Measurements from ENCODE around the gene C7orf57. TPM values are rescaled to one million over a fixed set of nuclear protein-coding genes. Genes with fewer than 3 reads are reported as not detected.
"Not testable (repeated sequence)": the region's sequence is repeated elsewhere in the genome, so short reads cannot be mapped to it uniquely, and the experiment has no call there.

C7orf57 gene
- total RNA-seq, 1 donor from 2014 or later = not detected

GRCh38 chr7:47991741-47992311 lies 43.5 kb upstream of the C7orf57 start:
- peak overlapping the region; percentile 82 for H3K27ac Mint-ChIP-seq
- H3K36me3 Mint-ChIP-seq (ENCODE audit: low read depth) = peaks cover 2% of the 10 kb centered on the region
- intact Hi-C loops (cut with micrococcal nuclease) = loop anchor here (1.0 to 2.0 kb wide), 5 partner anchors 13 to 118 kb away; partner anchors contain the start of genes C7orf57 and HUS1
- no peaks in the 10 kb centered on the region for H3K9me3 Mint-ChIP-seq
- ATAC-seq (ENCODE audit: low read depth) (peak; percentile 98), DNase-seq (peak; percentile 78)
- CTCF ChIA-PET = interaction anchor here (0.6 to 3.5 kb wide), 24 partner anchors 9 to 726 kb away, joined by 3 to 108 read pairs (median 4); no protein-coding TSS in a partner anchor
- H3K4me1 Mint-ChIP-seq = peaks cover 14% of the 10 kb centered on the region
- peak overlapping the region; percentile 97 for H3K4me3 Mint-ChIP-seq
- no peaks in the 10 kb centered on the region for H3K27me3 Mint-ChIP-seq
- peak; percentile 40 for TF ChIP-seq CTCF (IDR thresholded peaks at IDR 0.05)
- POLR2A ChIA-PET = interaction anchor here (0.6 to 1.8 kb wide), 6 partner anchors 9 to 118 kb away, joined by 3 to 11 read pairs (median 4); no protein-coding TSS in a partner anchor

DNA sequence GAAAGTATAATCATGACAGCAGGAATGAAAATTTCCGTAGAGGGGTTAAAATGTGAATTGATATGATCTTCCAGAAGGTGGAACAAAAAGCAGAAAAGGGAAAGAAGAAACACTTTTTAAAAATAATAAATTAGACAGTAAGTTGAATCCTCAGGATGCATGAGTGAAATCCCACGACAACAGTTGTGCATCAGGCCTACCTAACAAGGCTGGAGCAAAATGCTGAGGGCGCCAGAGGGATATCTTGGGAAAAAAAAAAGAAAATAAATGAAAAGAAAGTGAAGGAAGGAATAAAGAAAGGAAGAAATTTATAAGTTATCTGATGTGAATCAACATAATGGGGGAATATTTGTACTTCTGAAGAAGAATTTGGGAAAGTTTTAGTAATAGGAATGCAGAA lies 42.9 kb upstream of the C7orf57 start:
- no peaks in the 10 kb centered on the region for H3K27me3 Mint-ChIP-seq
- ATAC-seq (ENCODE audit: low read depth) = no peak
- no peak for TF ChIP-seq CTCF (IDR thresholded peaks at IDR 0.05)
- peak overlapping the region; percentile 97 for H3K4me3 Mint-ChIP-seq
- DNase-seq = no peak
- H3K9me3 Mint-ChIP-seq = no peaks in the 10 kb centered on the region
- peaks cover 14% of the 10 kb centered on the region for H3K4me1 Mint-ChIP-seq
- POLR2A ChIA-PET = interaction anchor here (0.6 to 1.8 kb wide), 6 partner anchors 10 to 118 kb away, joined by 3 to 11 read pairs (median 4); no protein-coding TSS in a partner anchor
- peak overlapping the region; percentile 82 for H3K27ac Mint-ChIP-seq
- H3K36me3 Mint-ChIP-seq (ENCODE audit: low read depth) = peaks cover 2% of the 10 kb centered on the region
- intact Hi-C loops (cut with micrococcal nuclease) = loop anchor here (2.0 kb wide), 1 partner anchor 42 kb away; the partner anchor contains the start of gene C7orf57
- CTCF ChIA-PET = interaction anchor here (0.8 to 3.5 kb wide), 17 partner anchors 8 to 726 kb away, joined by 3 to 108 read pairs (median 5); no protein-coding TSS in a partner anchor

DNA sequence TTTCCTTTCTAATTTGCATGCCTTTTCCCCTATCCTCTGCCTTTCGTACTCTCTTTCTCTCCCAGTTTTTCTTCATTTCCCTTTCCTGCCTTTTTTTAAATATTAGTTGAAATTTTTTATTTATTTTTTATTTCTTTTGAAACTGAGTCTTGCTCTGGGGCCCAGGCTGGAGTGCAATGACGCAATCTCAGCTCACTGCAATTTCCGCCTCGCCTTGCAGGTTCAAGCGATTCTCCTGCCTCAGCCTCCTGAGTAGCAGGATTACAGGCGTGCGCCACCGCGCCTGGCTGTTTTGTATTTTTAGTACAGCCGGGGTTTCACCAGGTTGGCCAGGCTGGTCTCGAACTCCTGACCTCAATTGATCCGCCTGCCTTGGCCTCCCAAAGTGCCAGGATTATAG lies 35.9 kb upstream of the C7orf57 start:
- no peak for ATAC-seq (ENCODE audit: low read depth)
- TF ChIP-seq CTCF (IDR thresholded peaks at IDR 0.05) = no peak
- no peak for DNase-seq
- Mint-ChIP-seq H3K9me3 (no peaks in the 10 kb centered on the region), H3K36me3 (ENCODE audit: low read depth) (no peaks in the 10 kb centered on the region), H3K4me1 (peaks cover 6% of the 10 kb centered on the region), H3K4me3 (no peak overlapping the region), H3K27ac (no peak overlapping the region), H3K27me3 (no peaks in the 10 kb centered on the region)
- ChIA-PET POLR2A (no interaction called here), CTCF (no interaction called here)
- intact Hi-C loops (cut with micrococcal nuclease) = no loop called here

GRCh38 chr7:48000164-48000563 lies 35.2 kb upstream of the C7orf57 start:
- ATAC-seq (ENCODE audit: low read depth); intact Hi-C loops (cut with micrococcal nuclease); H3K9me3 Mint-ChIP-seq; H3K4me3 Mint-ChIP-seq; H3K36me3 Mint-ChIP-seq (ENCODE audit: low read depth); H3K4me1 Mint-ChIP-seq; DNase-seq; H3K27me3 Mint-ChIP-seq; H3K27ac Mint-ChIP-seq: not testable (repeated sequence)
- POLR2A ChIA-PET = interaction anchor here (1.0 kb wide), 1 partner anchor 12 kb away, joined by 3 read pairs; no protein-coding TSS in a partner anchor
- CTCF ChIA-PET = interaction anchor here (0.6 to 1.4 kb wide), 2 partner anchors 8 to 39 kb away, joined by 3 to 7 read pairs; no protein-coding TSS in a partner anchor

DNA sequence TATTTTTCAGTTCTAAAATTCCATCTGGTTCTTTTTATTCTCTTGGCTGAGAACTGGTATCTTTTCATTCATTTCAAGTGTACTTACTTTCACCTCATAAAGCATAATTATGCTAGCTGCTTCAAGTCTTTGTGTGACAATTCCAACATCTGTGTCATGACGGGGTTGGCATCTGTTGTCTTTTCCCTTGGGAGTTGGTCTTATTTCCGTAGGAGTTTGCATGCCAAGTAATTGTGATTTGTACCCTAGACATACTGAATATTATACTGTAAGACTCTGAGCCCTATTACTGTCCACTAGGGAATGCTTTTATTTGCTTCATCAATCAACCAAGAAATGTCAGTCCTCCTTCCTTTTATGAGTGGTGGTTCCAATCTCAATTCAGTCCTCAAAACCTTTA lies 31.3 kb upstream of the C7orf57 start:
- DNase-seq (no peak), ATAC-seq (ENCODE audit: low read depth) (no peak)
- Mint-ChIP-seq H3K27ac (no peak overlapping the region), H3K36me3 (ENCODE audit: low read depth) (no peaks in the 10 kb centered on the region), H3K9me3 (no peaks in the 10 kb centered on the region), H3K27me3 (no peaks in the 10 kb centered on the region), H3K4me1 (peaks cover 9% of the 10 kb centered on the region), H3K4me3 (no peak overlapping the region)
- POLR2A ChIA-PET = no interaction called here
- CTCF ChIA-PET = no interaction called here
- intact Hi-C loops (cut with micrococcal nuclease) = no loop called here
- no peak for TF ChIP-seq CTCF (IDR thresholded peaks at IDR 0.05)

Data from activated B cell treated with CpG ODN at 0.5 μM for 24 hours (primary cell).